ENCODE results near the gene CFAP73. TPM values are rescaled to one million over a fixed set of nuclear protein-coding genes. Genes with fewer than 3 reads are reported as not detected.
"Not testable (repeated sequence)": the region's sequence is repeated elsewhere in the genome, so short reads cannot be mapped to it uniquely, and the experiment has no call there.

Gene CFAP73
- total RNA-seq, 1 experiment from 2014 or later = 0.34 TPM

DNA sequence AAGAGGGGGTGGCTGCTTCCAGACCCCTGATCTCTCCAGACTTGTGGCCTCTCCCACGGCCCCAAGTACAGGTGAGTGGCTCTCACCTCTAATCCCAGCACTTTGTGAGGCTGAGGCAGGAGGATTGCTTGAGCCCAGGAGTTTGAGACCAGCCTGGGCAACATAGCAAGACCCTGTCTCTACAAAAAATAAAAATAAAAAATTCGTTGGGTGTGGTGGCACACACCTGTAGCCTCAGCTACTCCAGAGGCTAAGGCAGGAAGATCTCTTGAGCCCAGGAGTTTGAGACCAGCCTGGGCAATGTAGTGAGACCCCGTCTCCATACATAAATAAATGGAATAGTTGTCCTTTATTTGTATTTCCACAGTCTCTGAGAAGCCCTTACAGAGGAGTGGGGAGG, 7.8 kb upstream of the CFAP73 start:
- H4K20me1 ChIP-seq (ENCODE audit: insufficient read depth); POLR2A ChIA-PET; BruUV-seq (replicated peaks); H3K79me2 ChIP-seq (ENCODE audit: insufficient read depth, low read length); H3K27ac ChIP-seq (ENCODE audit: low read depth, low read length); H3K4me2 ChIP-seq (ENCODE audit: low read length); H3K9me3 ChIP-seq (ENCODE audit: control insufficient read depth in 1 of 2, insufficient read depth in 1 of 2, low read depth in 1 of 2, low read length in 2 of 2); DNase-seq (ENCODE audit: low read depth, low spot score); H3K36me3 ChIP-seq (ENCODE audit: control insufficient read depth in 1 of 2, insufficient read depth in 2 of 2, low read length in 2 of 2); CTCF ChIA-PET; intact Hi-C loops (cut with micrococcal nuclease); H2AFZ ChIP-seq (ENCODE audit: low read depth, low read length, poor library complexity, severe bottlenecking); H3K27me3 ChIP-seq (ENCODE audit: insufficient read depth, low read length); ATAC-seq; H3K9me2 ChIP-seq (ENCODE audit: insufficient read depth); H3K4me3 ChIP-seq (replicated peaks in 1 of 2; ENCODE audit: low read depth in 1 of 2, low read length in 2 of 2); RAD21 ChIA-PET (ENCODE audit: low non-redundant PET in 1 of 2, low total read pairs in 2 of 2, uncharacterized antibody in 2 of 2, unreplicated experiment in 2 of 2): not testable (repeated sequence)
- Histone ChIP-seq H3K4me1 (ENCODE audit: control insufficient read depth in 1 of 2, insufficient read depth in 2 of 2, low read length in 2 of 2) (peaks cover 0 to 18% of the 10 kb centered on the region in 2 experiments; a peak in 2 of 4 replicates), H3K9ac (ENCODE audit: low read length) (0 out of 2 replicates have a peak overlapping the region, but pooled peaks have one; percentile 13)

DNA sequence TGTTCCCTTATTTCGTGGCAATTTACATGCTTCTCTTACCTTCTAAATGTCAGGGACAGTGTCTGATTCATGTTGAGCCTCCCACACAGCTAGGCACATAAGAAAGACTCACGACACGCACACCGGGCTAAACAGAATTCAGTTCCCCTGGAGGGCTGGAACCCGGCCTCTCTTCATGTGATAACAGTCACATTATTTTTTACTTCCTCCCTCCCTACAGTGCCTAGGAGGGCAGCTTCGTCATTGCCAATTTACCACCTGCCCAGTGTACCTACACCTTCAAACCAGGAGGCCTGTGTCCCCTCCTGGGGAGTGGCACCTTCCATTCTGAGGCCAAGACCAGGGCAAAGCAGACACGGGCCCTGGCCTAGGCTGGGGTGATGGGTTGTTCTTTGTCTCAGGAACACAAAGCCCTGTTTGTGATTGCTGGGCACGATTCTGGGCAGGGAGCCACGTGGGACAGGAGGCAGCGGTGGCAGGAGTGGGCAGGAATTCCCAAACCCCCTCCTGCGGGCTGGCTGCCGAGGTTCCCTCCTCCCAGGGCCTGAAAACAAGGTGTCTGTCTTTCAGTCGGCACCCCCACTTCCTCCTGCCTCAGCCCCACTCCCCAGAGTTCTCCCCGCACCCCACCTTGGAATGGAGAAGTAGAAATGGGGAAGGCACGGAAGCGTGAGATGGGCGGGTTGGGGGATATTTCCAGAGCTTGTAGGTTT, 7.2 kb upstream of the CFAP73 start:
- POLR2A ChIA-PET = no interaction called here
- ATAC-seq (peak; percentile 54), DNase-seq (ENCODE audit: low read depth, low spot score) (no peak)
- H3K4me1 ChIP-seq (ENCODE audit: control insufficient read depth in 1 of 2, insufficient read depth in 2 of 2, low read length in 2 of 2) = peaks cover 0 to 12% of the 10 kb centered on the region in 2 experiments; a peak in 1 of 4 replicates
- no peak for TF ChIP-seq ELF1 (IDR thresholded peaks at IDR 0.05; ENCODE audit: borderline replicate concordance, low read depth)
- TF ChIP-seq, protein P1, sequence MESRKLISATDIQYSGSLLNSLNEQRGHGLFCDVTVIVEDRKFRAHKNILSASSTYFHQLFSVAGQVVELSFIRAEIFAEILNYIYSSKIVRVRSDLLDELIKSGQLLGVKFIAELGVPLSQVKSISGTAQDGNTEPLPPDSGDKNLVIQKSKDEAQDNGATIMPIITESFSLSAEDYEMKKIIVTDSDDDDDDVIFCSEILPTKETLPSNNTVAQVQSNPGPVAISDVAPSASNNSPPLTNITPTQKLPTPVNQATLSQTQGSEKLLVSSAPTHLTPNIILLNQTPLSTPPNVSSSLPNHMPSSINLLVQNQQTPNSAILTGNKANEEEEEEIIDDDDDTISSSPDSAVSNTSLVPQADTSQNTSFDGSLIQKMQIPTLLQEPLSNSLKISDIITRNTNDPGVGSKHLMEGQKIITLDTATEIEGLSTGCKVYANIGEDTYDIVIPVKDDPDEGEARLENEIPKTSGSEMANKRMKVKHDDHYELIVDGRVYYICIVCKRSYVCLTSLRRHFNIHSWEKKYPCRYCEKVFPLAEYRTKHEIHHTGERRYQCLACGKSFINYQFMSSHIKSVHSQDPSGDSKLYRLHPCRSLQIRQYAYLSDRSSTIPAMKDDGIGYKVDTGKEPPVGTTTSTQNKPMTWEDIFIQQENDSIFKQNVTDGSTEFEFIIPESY (IDR thresholded peaks at IDR 0.05; ENCODE audit: extremely low read depth, insufficient replicate concordance, low read length) = no peak
- no peak for TF ChIP-seq EGR1 (IDR thresholded peaks at IDR 0.05; ENCODE audit: low read depth)
- TF ChIP-seq, protein P2, sequence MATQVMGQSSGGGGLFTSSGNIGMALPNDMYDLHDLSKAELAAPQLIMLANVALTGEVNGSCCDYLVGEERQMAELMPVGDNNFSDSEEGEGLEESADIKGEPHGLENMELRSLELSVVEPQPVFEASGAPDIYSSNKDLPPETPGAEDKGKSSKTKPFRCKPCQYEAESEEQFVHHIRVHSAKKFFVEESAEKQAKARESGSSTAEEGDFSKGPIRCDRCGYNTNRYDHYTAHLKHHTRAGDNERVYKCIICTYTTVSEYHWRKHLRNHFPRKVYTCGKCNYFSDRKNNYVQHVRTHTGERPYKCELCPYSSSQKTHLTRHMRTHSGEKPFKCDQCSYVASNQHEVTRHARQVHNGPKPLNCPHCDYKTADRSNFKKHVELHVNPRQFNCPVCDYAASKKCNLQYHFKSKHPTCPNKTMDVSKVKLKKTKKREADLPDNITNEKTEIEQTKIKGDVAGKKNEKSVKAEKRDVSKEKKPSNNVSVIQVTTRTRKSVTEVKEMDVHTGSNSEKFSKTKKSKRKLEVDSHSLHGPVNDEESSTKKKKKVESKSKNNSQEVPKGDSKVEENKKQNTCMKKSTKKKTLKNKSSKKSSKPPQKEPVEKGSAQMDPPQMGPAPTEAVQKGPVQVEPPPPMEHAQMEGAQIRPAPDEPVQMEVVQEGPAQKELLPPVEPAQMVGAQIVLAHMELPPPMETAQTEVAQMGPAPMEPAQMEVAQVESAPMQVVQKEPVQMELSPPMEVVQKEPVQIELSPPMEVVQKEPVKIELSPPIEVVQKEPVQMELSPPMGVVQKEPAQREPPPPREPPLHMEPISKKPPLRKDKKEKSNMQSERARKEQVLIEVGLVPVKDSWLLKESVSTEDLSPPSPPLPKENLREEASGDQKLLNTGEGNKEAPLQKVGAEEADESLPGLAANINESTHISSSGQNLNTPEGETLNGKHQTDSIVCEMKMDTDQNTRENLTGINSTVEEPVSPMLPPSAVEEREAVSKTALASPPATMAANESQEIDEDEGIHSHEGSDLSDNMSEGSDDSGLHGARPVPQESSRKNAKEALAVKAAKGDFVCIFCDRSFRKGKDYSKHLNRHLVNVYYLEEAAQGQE (IDR thresholded peaks at IDR 0.05; ENCODE audit: low read depth) = no peak
- TF ChIP-seq ZFX (IDR thresholded peaks at IDR 0.05) = 0 out of 2 replicates have a peak, but pooled peaks have one; percentile 25
- intact Hi-C loops (cut with micrococcal nuclease) = no loop called here
- H3K36me3 ChIP-seq (ENCODE audit: control insufficient read depth in 1 of 2, insufficient read depth in 2 of 2, low read length in 2 of 2) = no peaks in the 10 kb centered on the region
- H3K9me3 ChIP-seq (ENCODE audit: control insufficient read depth in 1 of 2, insufficient read depth in 1 of 2, low read depth in 1 of 2, low read length in 2 of 2) = no peaks in the 10 kb centered on the region
- no peak overlapping the region for H3K4me3 ChIP-seq (replicated peaks in 1 of 2; ENCODE audit: low read depth in 1 of 2, low read length in 2 of 2)
- no peaks in the 10 kb centered on the region for H3K79me2 ChIP-seq (ENCODE audit: insufficient read depth, low read length)
- H3K27me3 ChIP-seq (ENCODE audit: insufficient read depth, low read length) = no peaks in the 10 kb centered on the region
- no TSS peak for BruUV-seq (replicated peaks)
- H2AFZ ChIP-seq (ENCODE audit: low read depth, low read length, poor library complexity, severe bottlenecking) = no peak overlapping the region
- H3K4me2 ChIP-seq (ENCODE audit: low read length) = 0 out of 2 replicates have a peak overlapping the region, but pooled peaks have one; percentile 15
- CTCF ChIA-PET = interaction anchor here (1.2 kb wide), 1 partner anchor 11 kb away, joined by 3 read pairs; no protein-coding TSS in a partner anchor
- H3K9ac ChIP-seq (ENCODE audit: low read length) = 0 out of 2 replicates have a peak overlapping the region, but pooled peaks have one; percentile 13
- no peaks in the 10 kb centered on the region for H3K9me2 ChIP-seq (ENCODE audit: insufficient read depth)
- no peaks in the 10 kb centered on the region for H4K20me1 ChIP-seq (ENCODE audit: insufficient read depth)
- RAD21 ChIA-PET (ENCODE audit: low non-redundant PET in 1 of 2, low total read pairs in 2 of 2, uncharacterized antibody in 2 of 2, unreplicated experiment in 2 of 2) = no interaction called here
- H3K27ac ChIP-seq (ENCODE audit: low read depth, low read length) = no peak overlapping the region

Data from HCT116 (cell line).